Heart left ventricle (tissue), 13 donors: ENCODE results near the gene TNFRSF13B.

ENCODE experiments used
- CTCF ChIP-seq, 12 donors: fragments of 200-600 bp; sonication (generic) in 4 of 12; IDR thresholded peaks; one replicate each; pipeline versions ENCODE4 v1.5.0 to v1.8.0; 2018 to 2022; ENCODE audit warnings: antibody characterized with exemption in 12 of 12, mild to moderate bottlenecking in 5 of 12
- POLR2A ChIP-seq, 2 donors: fragments of 450-650 bp; IDR thresholded peaks; one replicate each; pipeline ENCODE4 v1.6.1; 2017; ENCODE audit warnings: antibody characterized with exemption in 2 of 2, mild to moderate bottlenecking in 2 of 2, moderate library complexity in 2 of 2
- donor health status: ischemic (EF 13 %, LVEDD 7.1; RV severe dilation, severe dysfunction).
- donor health status: DM: no; HTN: yes; CAD: no.
- donor health status: DM: no; HTN: no; CAD: no.
- donor health status: ischemic (EF 25% LVEDD 6.9; RV normal size, moderate dysfunction).
- donor health status: ischemic (EF 25% LVEDD 5.7; RV mildly dilated, moderate dysfunction).
- donor health status: ischemic (EF 35%, LVEDD 5.7; RV mildly dilated, moderate dysfunction).
- donor health status: nonischemic (EF 11% LVEDD 7.7; RV severe dilation, severe dysfunction).
- donor health status: DM: yes; HTN: yes; CAD: no.
- donor health status: PGD.
- donor health status: ischemic (EF 29% LVEDD 5.4; RV normal size, mild dysfunction).
- donor health status: nonischemic (EF 23%, LVEDD 6.1; RV moderate dilation, normal function).

DNA sequence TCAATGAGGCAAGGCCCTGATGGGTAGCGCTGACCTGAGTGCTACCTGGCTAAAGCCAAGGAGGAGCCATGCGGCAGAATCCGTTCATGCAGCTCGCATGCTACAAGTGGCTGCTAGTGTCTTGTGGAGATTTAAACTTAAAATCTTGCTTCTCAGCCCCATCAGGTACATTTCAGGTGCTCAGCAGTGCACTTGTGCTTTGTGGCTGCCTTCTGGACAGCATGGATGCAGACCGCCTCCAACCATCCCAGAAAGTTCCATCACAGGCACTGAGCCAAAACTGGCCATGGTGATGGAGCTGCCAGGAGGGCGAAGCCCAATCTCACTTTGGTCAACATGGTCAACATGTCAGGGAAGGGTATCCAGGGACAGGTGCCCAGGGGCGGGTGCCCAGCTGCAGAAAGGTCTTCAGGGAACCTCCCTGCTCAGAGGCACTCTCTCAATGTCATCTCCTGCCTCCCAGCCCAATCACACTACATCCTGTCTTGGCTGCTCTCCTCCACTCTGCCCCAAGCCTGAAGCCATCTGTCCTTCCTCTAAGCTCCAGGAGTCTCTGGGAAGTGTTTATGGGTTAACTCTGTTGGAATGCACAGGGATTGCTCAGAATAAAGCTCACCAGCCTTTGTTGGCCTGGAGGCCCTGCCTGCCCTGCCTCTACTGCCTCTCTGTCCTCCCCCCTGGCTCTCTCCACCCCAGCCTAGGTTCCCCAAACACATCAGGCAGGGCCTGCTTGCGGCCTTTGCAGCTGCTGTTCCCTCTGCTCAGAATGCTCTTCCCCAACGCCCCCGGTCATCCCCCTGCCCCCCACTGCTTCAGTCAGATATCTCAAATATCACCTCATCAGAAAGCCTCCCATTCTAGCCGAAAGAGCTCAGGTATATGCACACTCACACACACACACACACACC is 18.3 kb upstream of the TNFRSF13B start:
- TF ChIP-seq CTCF (IDR thresholded peaks at IDR 0.05), result no peak
- TF ChIP-seq POLR2A (IDR thresholded peaks at IDR 0.05), result no peak
